ENCODE data around the gene AZU1. TPM values are rescaled to one million over a fixed set of nuclear protein-coding genes. Genes with fewer than 3 reads are reported as not detected.
"Not testable (repeated sequence)": the region's sequence is repeated elsewhere in the genome, so short reads cannot be mapped to it uniquely, and the experiment has no call there.

Gene AZU1
- total RNA-seq, 2 donors from 2014 or later, result 1.1 TPM; not detected in 1

DNA sequence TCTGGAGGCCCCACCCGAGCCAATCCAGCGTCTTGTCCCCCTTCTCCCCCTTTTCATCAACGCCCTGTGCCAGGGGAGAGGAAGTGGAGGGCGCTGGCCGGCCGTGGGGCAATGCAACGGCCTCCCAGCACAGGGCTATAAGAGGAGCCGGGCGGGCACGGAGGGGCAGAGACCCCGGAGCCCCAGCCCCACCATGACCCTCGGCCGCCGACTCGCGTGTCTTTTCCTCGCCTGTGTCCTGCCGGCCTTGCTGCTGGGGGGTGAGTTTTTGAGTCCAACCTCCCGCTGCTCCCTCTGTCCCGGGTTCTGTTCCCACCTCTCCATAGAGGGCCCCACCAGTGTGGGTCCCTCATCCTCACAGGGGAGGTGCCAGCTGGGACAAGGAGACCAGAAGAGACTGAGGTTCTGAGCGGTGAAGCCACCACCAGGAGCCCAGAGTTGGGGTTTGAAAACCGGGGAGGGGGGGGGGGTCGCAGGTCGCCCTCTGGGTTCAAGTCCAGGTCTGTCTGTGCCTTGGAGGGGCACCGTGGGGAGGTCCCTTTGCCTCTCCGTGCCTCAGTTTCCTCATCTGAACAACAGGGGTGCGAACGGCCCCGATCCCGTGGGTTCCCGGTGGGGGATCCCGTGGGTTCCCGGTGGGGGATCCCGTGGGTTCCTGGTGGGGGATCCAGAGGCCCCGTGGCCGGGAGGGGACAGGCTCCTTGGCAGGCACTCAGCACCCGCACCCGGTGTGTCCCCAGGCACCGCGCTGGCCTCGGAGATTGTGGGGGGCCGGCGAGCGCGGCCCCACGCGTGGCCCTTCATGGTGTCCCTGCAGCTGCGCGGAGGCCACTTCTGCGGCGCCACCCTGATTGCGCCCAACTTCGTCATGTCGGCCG, 24.7 kb downstream of the AZU1 start, which contains the start of gene ELANE:
ELANE (plus strand) TSS at position 168 of the 878 bp plus-strand sequence; CDS start at position 194, 26 bp downstream.
- no peaks in the 10 kb centered on the region for H3K27me3 ChIP-seq (replicated peaks; ENCODE audit: insufficient read depth)
- no peak for DNase-seq (ENCODE audit: low spot score)
- H3K4me3 ChIP-seq, result no peak within 1 kb of the TSS
- no peak for ATAC-seq (ENCODE audit: insufficient number of reproducible peaks, low FRiP score, low read depth)
- H3K36me3 ChIP-seq, result no peaks in the 10 kb centered on the region
- no peaks in the 10 kb centered on the region for H3K9me3 ChIP-seq
- TF ChIP-seq, protein P1, sequence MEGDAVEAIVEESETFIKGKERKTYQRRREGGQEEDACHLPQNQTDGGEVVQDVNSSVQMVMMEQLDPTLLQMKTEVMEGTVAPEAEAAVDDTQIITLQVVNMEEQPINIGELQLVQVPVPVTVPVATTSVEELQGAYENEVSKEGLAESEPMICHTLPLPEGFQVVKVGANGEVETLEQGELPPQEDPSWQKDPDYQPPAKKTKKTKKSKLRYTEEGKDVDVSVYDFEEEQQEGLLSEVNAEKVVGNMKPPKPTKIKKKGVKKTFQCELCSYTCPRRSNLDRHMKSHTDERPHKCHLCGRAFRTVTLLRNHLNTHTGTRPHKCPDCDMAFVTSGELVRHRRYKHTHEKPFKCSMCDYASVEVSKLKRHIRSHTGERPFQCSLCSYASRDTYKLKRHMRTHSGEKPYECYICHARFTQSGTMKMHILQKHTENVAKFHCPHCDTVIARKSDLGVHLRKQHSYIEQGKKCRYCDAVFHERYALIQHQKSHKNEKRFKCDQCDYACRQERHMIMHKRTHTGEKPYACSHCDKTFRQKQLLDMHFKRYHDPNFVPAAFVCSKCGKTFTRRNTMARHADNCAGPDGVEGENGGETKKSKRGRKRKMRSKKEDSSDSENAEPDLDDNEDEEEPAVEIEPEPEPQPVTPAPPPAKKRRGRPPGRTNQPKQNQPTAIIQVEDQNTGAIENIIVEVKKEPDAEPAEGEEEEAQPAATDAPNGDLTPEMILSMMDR (IDR thresholded peaks at IDR 0.05), result no peak
- peaks cover 0 to 11% of the 10 kb centered on the region in 2 donors for H3K4me1 ChIP-seq (ENCODE audit: control insufficient read depth in 1 of 2, low read depth in 2 of 2)
- peak within 1 kb of the TSS in 1 of 2 donors; percentile 19 for H3K27ac ChIP-seq

DNA sequence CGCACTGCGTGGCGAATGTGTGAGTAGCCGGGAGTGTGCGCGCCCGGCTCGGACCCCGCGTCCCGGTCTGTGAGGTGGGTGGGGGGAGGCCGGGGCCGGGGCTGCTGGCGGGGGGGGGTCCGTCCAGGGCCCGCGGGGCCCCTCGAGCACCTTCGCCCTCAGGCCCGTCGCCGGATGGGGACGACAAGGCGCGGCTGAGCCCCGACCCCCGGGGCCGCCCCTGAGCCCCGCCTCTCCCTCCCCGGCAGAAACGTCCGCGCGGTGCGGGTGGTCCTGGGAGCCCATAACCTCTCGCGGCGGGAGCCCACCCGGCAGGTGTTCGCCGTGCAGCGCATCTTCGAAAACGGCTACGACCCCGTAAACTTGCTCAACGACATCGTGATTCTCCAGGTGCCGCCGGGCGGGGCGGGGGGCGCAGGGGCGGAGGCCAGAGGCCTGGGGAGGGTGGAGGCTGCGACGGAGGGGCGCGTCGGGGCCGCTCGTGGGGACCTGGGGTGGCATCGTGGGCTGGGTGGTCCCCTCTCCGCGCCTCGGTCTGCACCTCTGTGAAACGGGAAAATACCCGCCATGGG, 25.5 kb downstream of the AZU1 start:
- H3K27me3 ChIP-seq (replicated peaks; ENCODE audit: insufficient read depth), result no peaks in the 10 kb centered on the region
- H3K36me3 ChIP-seq, result no peaks in the 10 kb centered on the region
- DNase-seq (ENCODE audit: low spot score), result no peak
- no peak overlapping the region for H3K27ac ChIP-seq
- peaks cover 0 to 11% of the 10 kb centered on the region in 2 donors for H3K4me1 ChIP-seq (ENCODE audit: control insufficient read depth in 1 of 2, low read depth in 2 of 2)
- no peak overlapping the region for H3K4me3 ChIP-seq
- TF ChIP-seq, protein P1 (IDR thresholded peaks at IDR 0.05), result no peak
- no peaks in the 10 kb centered on the region for H3K9me3 ChIP-seq
- ATAC-seq (ENCODE audit: insufficient number of reproducible peaks, low FRiP score, low read depth), result no peak

DNA sequence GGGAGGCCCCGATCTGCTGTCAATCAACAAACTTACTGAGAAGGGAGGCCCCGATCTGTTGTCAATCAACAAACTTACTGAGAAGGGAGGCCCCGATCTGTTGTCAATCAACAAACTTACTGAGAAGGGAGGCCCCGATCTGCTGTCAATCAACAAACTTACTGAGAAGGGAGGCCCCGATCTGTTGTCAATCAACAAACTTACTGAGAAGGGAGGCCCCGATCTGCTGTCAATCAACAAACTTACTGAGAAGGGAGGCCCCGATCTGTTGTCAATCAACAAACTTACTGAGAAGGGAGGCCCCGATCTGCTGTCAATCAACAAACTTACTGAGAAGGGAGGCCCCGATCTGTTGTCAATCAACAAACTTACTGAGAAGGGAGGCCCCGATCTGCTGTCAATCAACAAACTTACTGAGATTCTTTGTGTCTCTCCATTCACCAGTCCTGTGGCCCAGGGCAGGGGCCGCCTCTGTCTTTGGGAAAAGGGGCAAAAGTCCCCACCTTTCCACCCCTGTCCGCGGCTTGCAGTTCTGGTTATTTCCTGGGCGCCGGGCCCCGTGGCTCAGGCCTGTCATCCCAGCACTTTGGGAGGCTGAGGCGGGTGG, 26.1 kb downstream of the AZU1 start:
- ATAC-seq (ENCODE audit: insufficient number of reproducible peaks, low FRiP score, low read depth); DNase-seq (ENCODE audit: low spot score); H3K27ac ChIP-seq; H3K27me3 ChIP-seq (replicated peaks; ENCODE audit: insufficient read depth); H3K4me3 ChIP-seq; H3K36me3 ChIP-seq; H3K9me3 ChIP-seq: not testable (repeated sequence)
- peaks cover 0 to 11% of the 10 kb centered on the region in 2 donors for H3K4me1 ChIP-seq (ENCODE audit: control insufficient read depth in 1 of 2, low read depth in 2 of 2)

DNA sequence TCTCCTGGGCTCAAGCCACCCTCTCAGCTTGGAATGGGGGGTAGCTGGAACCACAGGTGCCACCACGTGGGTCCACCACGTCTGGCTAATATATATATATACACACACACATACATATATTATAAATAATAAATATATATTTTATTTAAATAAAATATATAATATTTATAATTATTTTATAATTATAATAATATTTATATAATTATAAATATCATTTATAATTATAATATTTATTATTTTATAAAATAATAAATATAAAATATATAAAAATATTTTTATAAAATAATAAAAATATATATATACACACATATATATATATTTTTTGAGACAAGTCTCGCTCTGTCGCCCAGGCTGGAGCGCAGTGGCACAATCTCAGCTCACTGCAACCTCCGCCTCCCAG, 26.9 kb downstream of the AZU1 start:
- Histone ChIP-seq H3K27ac (no peak overlapping the region), H3K4me1 (ENCODE audit: control insufficient read depth in 1 of 2, low read depth in 2 of 2) (peaks cover 0 to 11% of the 10 kb centered on the region in 2 donors), H3K4me3 (no peak overlapping the region), H3K9me3 (no peaks in the 10 kb centered on the region), H3K27me3 (replicated peaks; ENCODE audit: insufficient read depth) (peaks cover 2% of the 10 kb centered on the region), H3K36me3 (no peaks in the 10 kb centered on the region)
- TF ChIP-seq, protein P1 (IDR thresholded peaks at IDR 0.05), result no peak
- ATAC-seq (ENCODE audit: insufficient number of reproducible peaks, low FRiP score, low read depth) (no peak), DNase-seq (ENCODE audit: low spot score) (no peak)

DNA sequence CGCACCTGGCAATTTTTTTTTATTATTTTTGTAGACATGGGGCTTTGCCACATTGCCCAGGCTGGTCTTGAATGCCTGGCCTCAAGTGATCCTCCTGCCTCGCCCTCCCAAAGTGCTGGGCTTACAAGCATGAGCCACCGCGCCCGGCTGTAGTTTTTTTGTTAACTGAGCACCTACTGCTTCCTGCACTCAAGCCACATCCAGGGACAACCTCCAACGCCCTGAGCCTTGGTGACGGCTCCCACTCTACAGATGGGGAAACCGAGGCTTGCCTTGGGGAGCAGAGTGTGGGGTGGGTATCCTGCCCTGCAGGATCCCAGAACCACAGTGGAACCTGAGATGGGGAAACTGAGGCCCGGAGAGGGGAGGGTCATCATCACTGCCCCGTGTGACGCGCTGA, 27.5 kb downstream of the AZU1 start:
- ATAC-seq (ENCODE audit: insufficient number of reproducible peaks, low FRiP score, low read depth) (no peak), DNase-seq (ENCODE audit: low spot score) (no peak)
- peaks cover 0 to 10% of the 10 kb centered on the region in 2 donors for H3K4me1 ChIP-seq (ENCODE audit: control insufficient read depth in 1 of 2, low read depth in 2 of 2)
- TF ChIP-seq, protein P1 (IDR thresholded peaks at IDR 0.05), result no peak
- H3K9me3 ChIP-seq, result no peaks in the 10 kb centered on the region
- H3K27me3 ChIP-seq (replicated peaks; ENCODE audit: insufficient read depth), result peaks cover 7% of the 10 kb centered on the region
- H3K4me3 ChIP-seq, result no peak overlapping the region
- no peaks in the 10 kb centered on the region for H3K36me3 ChIP-seq
- no peak overlapping the region for H3K27ac ChIP-seq
